Glutamatergic neuron (in vitro differentiated cells): ENCODE data around the gene EFNA4. TPM values are rescaled to one million over a fixed set of nuclear protein-coding genes. Genes with fewer than 3 reads are reported as not detected.

ENCODE experiments used
- DNase-seq: peaks from one replicate; pipeline ENCODE4 v3.0.0; 2022
- H3K27ac Mint-ChIP-seq: one replicate; pipeline ENCODE4 v1.8.0; 2020; ENCODE audit warnings: mild to moderate bottlenecking, mixed read lengths, inconsistent platforms; ENCODE audit not compliant: unreplicated experiment
- H3K27me3 Mint-ChIP-seq: one replicate; pipeline ENCODE4 v1.8.0; 2020; ENCODE audit warnings: mild to moderate bottlenecking, moderate library complexity, mixed read lengths, inconsistent platforms; ENCODE audit not compliant: unreplicated experiment
- H3K36me3 Mint-ChIP-seq: one replicate; pipeline ENCODE4 v1.8.0; 2020; ENCODE audit warnings: mild to moderate bottlenecking, mixed read lengths, inconsistent platforms; ENCODE audit not compliant: unreplicated experiment
- H3K4me1 Mint-ChIP-seq: one replicate; pipeline ENCODE4 v1.8.0; 2020; ENCODE audit warnings: mild to moderate bottlenecking, low read depth, mixed read lengths, inconsistent platforms; ENCODE audit not compliant: unreplicated experiment
- H3K4me3 Mint-ChIP-seq: one replicate; pipeline ENCODE4 v1.8.0; 2020; ENCODE audit warnings: mild to moderate bottlenecking, mixed read lengths, inconsistent platforms; ENCODE audit not compliant: unreplicated experiment
- H3K9me3 Mint-ChIP-seq: one replicate; pipeline ENCODE4 v1.8.0; 2020; ENCODE audit warnings: mild to moderate bottlenecking, moderate library complexity, mixed read lengths, inconsistent platforms; ENCODE audit not compliant: unreplicated experiment
- total RNA-seq: library from RNA; stranded (reverse); fragmentation: NEBNext Ultra II Directional; extraction: Animal tissue kit (Norgen Biotek cat#: 25700); gene quantifications from one replicate; pipeline ENCODE4 v1.2.1, GENCODE V29; 2021; ENCODE audit not compliant: unreplicated experiment
- TF ChIP-seq, protein P1 (sequence below): fragments of 200-600 bp; sonication (generic); IDR thresholded peaks from one replicate; pipeline ENCODE4 v1.5.0; 2021; ENCODE audit not compliant: partially characterized antibody, unreplicated experiment

Gene EFNA4
- total RNA-seq, 1 donor from 2014 or later = 2.9 TPM

DNA sequence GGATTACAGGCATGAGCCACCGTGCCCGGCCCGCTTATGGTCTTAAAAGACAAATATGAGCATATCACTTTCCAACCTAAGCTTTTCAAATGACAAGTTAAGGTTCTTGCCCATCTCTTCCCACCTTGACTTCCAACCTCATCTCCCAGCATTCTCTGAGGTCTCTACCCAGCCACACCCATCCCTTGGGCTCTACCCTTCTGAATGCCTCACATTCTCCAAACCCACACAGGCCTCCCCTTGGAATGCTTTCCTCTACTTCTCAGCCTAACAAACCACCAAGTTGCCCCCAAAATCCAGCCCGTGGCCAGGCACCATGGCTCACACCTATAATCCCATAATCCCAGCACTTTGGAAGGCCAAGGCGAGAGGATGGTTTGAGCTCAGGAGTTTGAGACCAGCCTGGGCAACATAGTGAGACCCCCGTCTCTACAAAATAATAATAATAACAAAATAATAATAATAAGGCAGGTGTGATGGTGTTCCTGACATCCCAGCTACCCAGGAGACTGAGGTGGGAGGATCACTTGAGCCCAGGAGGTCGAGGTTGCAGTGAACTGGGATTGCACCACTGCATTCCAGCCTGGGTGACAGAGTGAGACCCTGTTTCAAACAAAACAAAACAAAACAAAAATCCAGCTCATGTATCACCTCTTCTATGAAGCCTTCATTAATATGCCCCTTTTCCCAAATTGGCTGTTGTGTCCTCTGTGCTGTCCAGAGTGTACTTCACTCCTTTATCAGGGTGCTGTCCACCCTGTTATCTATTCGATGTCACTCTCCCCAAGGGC lies 41.2 kb upstream of the EFNA4 start:
- TF ChIP-seq, protein P1, sequence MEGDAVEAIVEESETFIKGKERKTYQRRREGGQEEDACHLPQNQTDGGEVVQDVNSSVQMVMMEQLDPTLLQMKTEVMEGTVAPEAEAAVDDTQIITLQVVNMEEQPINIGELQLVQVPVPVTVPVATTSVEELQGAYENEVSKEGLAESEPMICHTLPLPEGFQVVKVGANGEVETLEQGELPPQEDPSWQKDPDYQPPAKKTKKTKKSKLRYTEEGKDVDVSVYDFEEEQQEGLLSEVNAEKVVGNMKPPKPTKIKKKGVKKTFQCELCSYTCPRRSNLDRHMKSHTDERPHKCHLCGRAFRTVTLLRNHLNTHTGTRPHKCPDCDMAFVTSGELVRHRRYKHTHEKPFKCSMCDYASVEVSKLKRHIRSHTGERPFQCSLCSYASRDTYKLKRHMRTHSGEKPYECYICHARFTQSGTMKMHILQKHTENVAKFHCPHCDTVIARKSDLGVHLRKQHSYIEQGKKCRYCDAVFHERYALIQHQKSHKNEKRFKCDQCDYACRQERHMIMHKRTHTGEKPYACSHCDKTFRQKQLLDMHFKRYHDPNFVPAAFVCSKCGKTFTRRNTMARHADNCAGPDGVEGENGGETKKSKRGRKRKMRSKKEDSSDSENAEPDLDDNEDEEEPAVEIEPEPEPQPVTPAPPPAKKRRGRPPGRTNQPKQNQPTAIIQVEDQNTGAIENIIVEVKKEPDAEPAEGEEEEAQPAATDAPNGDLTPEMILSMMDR = no peak
- peaks cover 12% of the 10 kb centered on the region for H3K9me3 Mint-ChIP-seq
- H3K27ac Mint-ChIP-seq = no peak overlapping the region
- peaks cover 19% of the 10 kb centered on the region for H3K4me1 Mint-ChIP-seq
- no peaks in the 10 kb centered on the region for H3K36me3 Mint-ChIP-seq
- H3K27me3 Mint-ChIP-seq = peaks cover 14% of the 10 kb centered on the region
- DNase-seq = no peak
- no peak overlapping the region for H3K4me3 Mint-ChIP-seq

DNA sequence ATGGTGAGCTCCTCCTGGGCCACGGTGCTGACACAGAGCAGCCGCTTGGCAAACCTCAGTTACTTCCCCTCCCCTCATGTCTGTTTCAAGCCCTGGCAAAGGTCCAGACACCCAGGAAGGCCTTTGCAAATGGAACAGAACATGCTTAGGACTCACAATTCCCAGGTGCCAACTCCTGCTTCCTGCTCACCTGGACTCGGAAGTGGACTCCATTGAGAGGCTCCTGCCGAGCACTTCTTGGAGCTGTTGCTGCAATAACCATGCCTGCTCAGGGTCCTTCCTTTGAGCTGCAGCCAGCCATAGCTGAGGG lies 40.7 kb upstream of the EFNA4 start:
- Mint-ChIP-seq H3K27me3 (peaks cover 14% of the 10 kb centered on the region), H3K36me3 (no peaks in the 10 kb centered on the region), H3K27ac (no peak overlapping the region), H3K4me3 (no peak overlapping the region), H3K4me1 (peaks cover 19% of the 10 kb centered on the region), H3K9me3 (peaks cover 12% of the 10 kb centered on the region)
- no peak for DNase-seq
- TF ChIP-seq, protein P1 = no peak

DNA sequence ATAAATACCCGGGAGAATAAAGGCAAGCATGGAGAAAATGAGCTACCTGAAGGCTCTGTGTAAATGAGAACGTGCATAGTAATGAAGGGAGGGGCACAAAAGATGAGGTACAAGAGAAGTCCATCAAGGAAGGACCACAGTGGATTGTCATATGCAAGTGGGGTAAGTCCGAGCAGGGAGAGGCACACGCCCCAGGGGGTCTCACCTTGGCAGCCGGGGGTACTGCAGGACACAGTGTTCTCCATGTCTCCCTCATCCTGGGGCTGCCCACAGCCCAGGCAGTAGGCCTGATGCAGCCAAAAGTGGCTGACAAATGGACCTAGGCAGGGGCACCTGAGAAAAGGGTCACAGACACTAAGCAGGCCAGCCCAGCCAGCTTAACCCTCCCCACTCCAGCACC lies 39.9 kb upstream of the EFNA4 start:
- peaks cover 17% of the 10 kb centered on the region for H3K4me1 Mint-ChIP-seq
- no peak overlapping the region for H3K27ac Mint-ChIP-seq
- H3K36me3 Mint-ChIP-seq = no peaks in the 10 kb centered on the region
- H3K4me3 Mint-ChIP-seq = no peak overlapping the region
- peaks cover 10% of the 10 kb centered on the region for H3K9me3 Mint-ChIP-seq
- TF ChIP-seq, protein P1 = no peak
- H3K27me3 Mint-ChIP-seq = peaks cover 14% of the 10 kb centered on the region
- DNase-seq = no peak

- TF ChIP-seq, protein P1 = no peak
- DNase-seq = no peak
These were observed 39.2 kb upstream of the EFNA4 start for GRCh38 chr1:155024315-155024714.

DNA sequence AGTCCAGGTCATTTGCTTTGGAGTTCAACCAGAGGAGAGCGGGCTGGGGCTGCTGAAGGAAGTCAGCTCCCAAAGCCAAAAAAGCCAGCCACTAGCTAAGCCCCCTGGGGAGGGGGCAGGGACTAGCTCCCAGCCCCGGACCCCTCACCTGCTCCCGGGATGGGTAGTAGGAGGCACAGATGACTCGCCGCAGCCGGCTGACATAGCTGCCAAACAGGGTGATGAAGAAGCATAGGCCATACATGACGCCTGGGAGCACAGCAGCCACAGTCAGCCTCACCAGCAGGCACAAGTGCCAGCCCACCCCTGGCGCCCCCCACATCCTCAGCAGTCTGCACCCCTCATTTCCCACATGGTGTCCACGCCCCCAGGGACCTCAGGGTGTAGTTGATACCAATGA lies 37.4 kb upstream of the EFNA4 start:
- Mint-ChIP-seq H3K4me3 (no peak overlapping the region), H3K27me3 (peaks cover 10% of the 10 kb centered on the region), H3K4me1 (no peaks in the 10 kb centered on the region), H3K9me3 (peaks cover 2% of the 10 kb centered on the region), H3K27ac (no peak overlapping the region), H3K36me3 (no peaks in the 10 kb centered on the region)
- TF ChIP-seq, protein P1 = no peak
- DNase-seq = no peak

More at GRCh38 chr1:155024315-155024714, 39.2 kb upstream of the EFNA4 start:
- Mint-ChIP-seq H3K4me1 (peaks cover 10% of the 10 kb centered on the region), H3K36me3 (no peaks in the 10 kb centered on the region), H3K27me3 (peaks cover 13% of the 10 kb centered on the region), H3K27ac (no peak overlapping the region), H3K9me3 (peaks cover 8% of the 10 kb centered on the region), H3K4me3 (no peak overlapping the region)
